GM18502 (cell line): ENCODE measurements around the gene IL1RL2.

Experiments used
- ATAC-seq: cut with Tn5 transposase; IDR thresholded peaks from one replicate; pipeline ENCODE4 v1.9.1; 2021; ENCODE audit warnings: mild to moderate bottlenecking; ENCODE audit not compliant: unreplicated experiment, poor library complexity

Gene IL1RL2

GRCh38 chr2:102186791-102187495, at the start of gene IL1RL2:
IL1RL2 (plus strand) TSS chr2:102187023; CDS start chr2:102187868, 845 bp downstream.
- no peak for ATAC-seq

- ATAC-seq: no peak
These were observed 49.7 kb upstream of the IL1RL2 start for GRCh38 chr2:102137138-102137537.

GRCh38 chr2:102138331-102138730, 48.5 kb upstream of the IL1RL2 start:
- ATAC-seq: no peak

- ATAC-seq: no peak
These were observed 47.0 kb upstream of the IL1RL2 start for GRCh38 chr2:102139851-102140250.

- ATAC-seq: no peak
These were observed 46.4 kb upstream of the IL1RL2 start for GRCh38 chr2:102140377-102140776.

- ATAC-seq: no peak
These were observed 45.5 kb upstream of the IL1RL2 start for GRCh38 chr2:102141011-102141943.

GRCh38 chr2:102141970-102142828, 44.6 kb upstream of the IL1RL2 start, which contains the start of gene IL1R1:
IL1R1 (plus strand) TSS chr2:102142746; CDS start chr2:102157725, 14,979 bp downstream.
- ATAC-seq: no peak

GRCh38 chr2:102142829-102143449, 43.9 kb upstream of the IL1RL2 start:
- ATAC-seq: no peak

- ATAC-seq: no peak
These were observed 43.3 kb upstream of the IL1RL2 start for GRCh38 chr2:102143450-102143985.

GRCh38 chr2:102144128-102144527, 42.7 kb upstream of the IL1RL2 start:
- no peak for ATAC-seq

GRCh38 chr2:102145107-102145506, 41.7 kb upstream of the IL1RL2 start:
- no peak for ATAC-seq

- no peak for ATAC-seq
These were observed 40.9 kb upstream of the IL1RL2 start for GRCh38 chr2:102145934-102146333.

GRCh38 chr2:102147935-102148334, 38.9 kb upstream of the IL1RL2 start:
- no peak for ATAC-seq

- no peak for ATAC-seq
These were observed 37.6 kb upstream of the IL1RL2 start for GRCh38 chr2:102149243-102149642.

GRCh38 chr2:102149644-102150455, 37.0 kb upstream of the IL1RL2 start:
- no peak for ATAC-seq

- no peak for ATAC-seq
These were observed 32.5 kb upstream of the IL1RL2 start for GRCh38 chr2:102154364-102154763.

GRCh38 chr2:102154946-102155702, 31.7 kb upstream of the IL1RL2 start:
- ATAC-seq: no peak
